Type B pancreatic cell (in vitro differentiated cells): ENCODE measurements around the gene SDK2. TPM values are rescaled to one million over a fixed set of nuclear protein-coding genes. Genes with fewer than 3 reads are reported as not detected.

Experiments
- DNase-seq: peaks from one replicate; pipeline ENCODE4 v3.0.0; 2021; ENCODE audit warnings: mixed read lengths; ENCODE audit not compliant: unreplicated experiment; ENCODE audit errors: extremely low spot score
- H3K27ac Mint-ChIP-seq: 2 replicates; pipeline ENCODE4 v1.8.0; 2021; ENCODE audit warnings: mild to moderate bottlenecking, mixed read lengths
- H3K27me3 Mint-ChIP-seq: 2 replicates; pipeline ENCODE4 v1.8.0; 2021; ENCODE audit warnings: mixed read lengths
- H3K36me3 Mint-ChIP-seq: 2 replicates; pipeline ENCODE4 v1.8.0; 2021; ENCODE audit warnings: mixed read lengths
- H3K4me1 Mint-ChIP-seq: one replicate; pipeline ENCODE4 v1.8.0; 2021; ENCODE audit warnings: mixed read lengths; ENCODE audit not compliant: unreplicated experiment
- H3K4me3 Mint-ChIP-seq: 2 replicates; pipeline ENCODE4 v1.8.0; 2021; ENCODE audit warnings: mild to moderate bottlenecking, mixed read lengths
- H3K9me3 Mint-ChIP-seq: 2 replicates; pipeline ENCODE4 v1.8.0; 2021; ENCODE audit warnings: mixed read lengths
- CTCF ChIP-seq: fragments of 200-600 bp; sonication (generic); conservative IDR thresholded peaks from 2 replicates; pipeline ENCODE4 v1.5.0; 2021; ENCODE audit warnings: antibody characterized with exemption, mild to moderate bottlenecking
- total RNA-seq: library from RNA; stranded (reverse); gene quantifications from 2 replicates; pipeline ENCODE4 v1.2.1, GENCODE V29; 2021; ENCODE audit warnings: low replicate concordance

SDK2 gene
- total RNA-seq, 1 donor from 2014 or later = 47.3 TPM

GRCh38 chr17:73323409-73324159 is 320.7 kb downstream of the SDK2 start:
- H3K4me1 Mint-ChIP-seq = peaks cover 52% of the 10 kb centered on the region
- DNase-seq = no peak
- H3K27me3 Mint-ChIP-seq = peaks cover 11% of the 10 kb centered on the region
- peak overlapping the region; percentile 67 for H3K4me3 Mint-ChIP-seq
- H3K36me3 Mint-ChIP-seq = no peaks in the 10 kb centered on the region
- H3K27ac Mint-ChIP-seq = peak overlapping the region; percentile 53
- no peak for TF ChIP-seq CTCF
- no peaks in the 10 kb centered on the region for H3K9me3 Mint-ChIP-seq

- Mint-ChIP-seq H3K4me3 (no peak overlapping the region), H3K4me1 (peaks cover 58% of the 10 kb centered on the region), H3K27me3 (peaks cover 8% of the 10 kb centered on the region), H3K36me3 (no peaks in the 10 kb centered on the region), H3K27ac (no peak overlapping the region), H3K9me3 (no peaks in the 10 kb centered on the region)
- DNase-seq = no peak
- TF ChIP-seq CTCF = no peak
Measured at GRCh38 chr17:73320601-73321264, 323.5 kb downstream of the SDK2 start.

- Mint-ChIP-seq H3K36me3 (no peaks in the 10 kb centered on the region), H3K4me3 (no peak overlapping the region), H3K27me3 (peaks cover 5% of the 10 kb centered on the region), H3K9me3 (no peaks in the 10 kb centered on the region), H3K4me1 (peaks cover 57% of the 10 kb centered on the region), H3K27ac (no peak overlapping the region)
- no peak for TF ChIP-seq CTCF
- DNase-seq = no peak
Measured at GRCh38 chr17:73319766-73320165, 324.5 kb downstream of the SDK2 start.

- Mint-ChIP-seq H3K4me1 (peaks cover 47% of the 10 kb centered on the region), H3K27me3 (peaks cover 3% of the 10 kb centered on the region), H3K9me3 (no peaks in the 10 kb centered on the region), H3K27ac (no peak overlapping the region), H3K36me3 (no peaks in the 10 kb centered on the region), H3K4me3 (no peak overlapping the region)
- no peak for TF ChIP-seq CTCF
- no peak for DNase-seq
Measured at GRCh38 chr17:73318836-73319235, 325.4 kb downstream of the SDK2 start.

- Mint-ChIP-seq H3K27me3 (peaks cover 5% of the 10 kb centered on the region), H3K9me3 (no peaks in the 10 kb centered on the region), H3K4me3 (no peak overlapping the region), H3K27ac (no peak overlapping the region), H3K36me3 (no peaks in the 10 kb centered on the region), H3K4me1 (peaks cover 45% of the 10 kb centered on the region)
- TF ChIP-seq CTCF = no peak
- no peak for DNase-seq
Measured at GRCh38 chr17:73318427-73318813, 325.8 kb downstream of the SDK2 start.
